Neural crest cell (in vitro differentiated cells): ENCODE data around the gene PTPN2. TPM values are rescaled to one million over a fixed set of nuclear protein-coding genes. Genes with fewer than 3 reads are reported as not detected.

ENCODE experiments used
- DNase-seq: peaks from one replicate; pipeline ENCODE4 v3.0.0; 2021; ENCODE audit warnings: low read depth, mixed read lengths, low spot score
- H3K27ac Mint-ChIP-seq: one replicate; pipeline ENCODE4 v1.8.0; 2021; ENCODE audit warnings: mild to moderate bottlenecking, mixed read lengths; ENCODE audit not compliant: unreplicated experiment
- H3K27me3 Mint-ChIP-seq: 2 replicates; pipeline ENCODE4 v1.8.0; 2021; ENCODE audit warnings: low read depth, mild to moderate bottlenecking, mixed read lengths
- H3K36me3 Mint-ChIP-seq: 2 replicates; pipeline ENCODE4 v1.8.0; 2021; ENCODE audit warnings: low read depth, mild to moderate bottlenecking, mixed read lengths
- H3K4me1 Mint-ChIP-seq: 2 replicates; pipeline ENCODE4 v1.8.0; 2021; ENCODE audit warnings: mixed read lengths
- H3K4me3 Mint-ChIP-seq: one replicate; pipeline ENCODE4 v1.8.0; 2021; ENCODE audit warnings: mild to moderate bottlenecking, mixed read lengths
- H3K9me3 Mint-ChIP-seq: 2 replicates; pipeline ENCODE4 v1.8.0; 2021; ENCODE audit warnings: mixed read lengths
- total RNA-seq: library from RNA; stranded (reverse); gene quantifications from 2 replicates; pipeline ENCODE4 v1.2.1, GENCODE V29; 2021
- TF ChIP-seq, protein P1 (sequence below): fragments of 200-600 bp; sonication (generic); conservative IDR thresholded peaks from 2 replicates; pipeline ENCODE4 v1.5.0; 2021; ENCODE audit warnings: antibody characterized with exemption, mild to moderate bottlenecking

Gene PTPN2
- total RNA-seq, 1 donor from 2014 or later: 34.4 TPM

GRCh38 chr18:12891561-12891960, 7.5 kb upstream of the PTPN2 start:
- Mint-ChIP-seq H3K36me3 (peaks cover 13% of the 10 kb centered on the region), H3K27me3 (peaks cover 3% of the 10 kb centered on the region), H3K9me3 (peaks cover 17% of the 10 kb centered on the region), H3K27ac (no peak overlapping the region), H3K4me3 (no peak overlapping the region), H3K4me1 (peaks cover 5% of the 10 kb centered on the region)
- DNase-seq: no peak
- TF ChIP-seq, protein P1, sequence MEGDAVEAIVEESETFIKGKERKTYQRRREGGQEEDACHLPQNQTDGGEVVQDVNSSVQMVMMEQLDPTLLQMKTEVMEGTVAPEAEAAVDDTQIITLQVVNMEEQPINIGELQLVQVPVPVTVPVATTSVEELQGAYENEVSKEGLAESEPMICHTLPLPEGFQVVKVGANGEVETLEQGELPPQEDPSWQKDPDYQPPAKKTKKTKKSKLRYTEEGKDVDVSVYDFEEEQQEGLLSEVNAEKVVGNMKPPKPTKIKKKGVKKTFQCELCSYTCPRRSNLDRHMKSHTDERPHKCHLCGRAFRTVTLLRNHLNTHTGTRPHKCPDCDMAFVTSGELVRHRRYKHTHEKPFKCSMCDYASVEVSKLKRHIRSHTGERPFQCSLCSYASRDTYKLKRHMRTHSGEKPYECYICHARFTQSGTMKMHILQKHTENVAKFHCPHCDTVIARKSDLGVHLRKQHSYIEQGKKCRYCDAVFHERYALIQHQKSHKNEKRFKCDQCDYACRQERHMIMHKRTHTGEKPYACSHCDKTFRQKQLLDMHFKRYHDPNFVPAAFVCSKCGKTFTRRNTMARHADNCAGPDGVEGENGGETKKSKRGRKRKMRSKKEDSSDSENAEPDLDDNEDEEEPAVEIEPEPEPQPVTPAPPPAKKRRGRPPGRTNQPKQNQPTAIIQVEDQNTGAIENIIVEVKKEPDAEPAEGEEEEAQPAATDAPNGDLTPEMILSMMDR: no peak

- Mint-ChIP-seq H3K36me3 (peaks cover 13% of the 10 kb centered on the region), H3K27me3 (peaks cover 3% of the 10 kb centered on the region), H3K4me3 (no peak overlapping the region), H3K4me1 (peaks cover 5% of the 10 kb centered on the region), H3K27ac (no peak overlapping the region), H3K9me3 (peaks cover 17% of the 10 kb centered on the region)
- DNase-seq: no peak
- TF ChIP-seq, protein P1: no peak
Measured at GRCh38 chr18:12890964-12891363, 6.9 kb upstream of the PTPN2 start.

GRCh38 chr18:12886498-12887126, 2.6 kb upstream of the PTPN2 start:
- DNase-seq: no peak
- Mint-ChIP-seq H3K27me3 (no peaks in the 10 kb centered on the region), H3K4me3 (peak overlapping the region; percentile 33), H3K36me3 (peaks cover 13% of the 10 kb centered on the region), H3K9me3 (peaks cover 13% of the 10 kb centered on the region), H3K27ac (no peak overlapping the region), H3K4me1 (peaks cover 21% of the 10 kb centered on the region)
- TF ChIP-seq, protein P1: peak; percentile 41

DNA sequence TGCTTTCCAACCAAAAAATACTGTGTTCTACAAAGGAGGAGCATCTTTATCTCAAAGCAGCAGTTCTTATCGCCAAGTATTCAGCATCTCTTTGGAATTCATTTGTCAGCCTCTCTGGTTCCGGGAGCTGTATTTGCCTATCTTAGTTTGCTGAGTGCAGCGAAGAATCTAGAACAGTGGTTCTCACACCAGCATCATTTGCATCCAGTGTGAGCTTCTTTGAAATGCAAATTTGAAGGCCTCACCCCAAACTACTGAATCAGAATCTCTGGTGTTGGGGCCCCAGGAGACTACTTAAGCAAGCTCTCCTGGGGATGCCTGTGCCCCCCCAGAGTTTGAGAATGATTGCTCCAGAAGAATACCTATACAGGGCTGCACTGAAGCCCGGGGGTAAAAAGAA, 1.5 kb upstream of the PTPN2 start:
- peaks cover 9% of the 10 kb centered on the region for H3K9me3 Mint-ChIP-seq

GRCh38 chr18:12884406-12885323, 628 bp upstream of the PTPN2 start:
- Mint-ChIP-seq H3K27ac (no peak overlapping the region), H3K4me3 (peak overlapping the region; percentile 91), H3K4me1 (peaks cover 34% of the 10 kb centered on the region), H3K36me3 (peaks cover 9% of the 10 kb centered on the region), H3K9me3 (peaks cover 7% of the 10 kb centered on the region), H3K27me3 (no peaks in the 10 kb centered on the region)
- TF ChIP-seq, protein P1: no peak
- DNase-seq: no peak

More for the DNA sequence above, 1.5 kb upstream of the PTPN2 start:
- H3K27me3 Mint-ChIP-seq: no peaks in the 10 kb centered on the region
- DNase-seq: no peak
- H3K36me3 Mint-ChIP-seq: peaks cover 11% of the 10 kb centered on the region
- peak overlapping the region; percentile 91 for H3K4me3 Mint-ChIP-seq
- H3K4me1 Mint-ChIP-seq: peaks cover 28% of the 10 kb centered on the region
- H3K27ac Mint-ChIP-seq: no peak overlapping the region
- TF ChIP-seq, protein P1: no peak
